Measurements from ENCODE around the gene MRGPRD. TPM values are rescaled to one million over a fixed set of nuclear protein-coding genes. Genes with fewer than 3 reads are reported as not detected.
A peak's percentile ranks its signal among the peaks of the same experiment; 100 is the strongest.

The MRGPRD gene
- total RNA-seq, 1 experiment from 2014 or later: not detected

DNA sequence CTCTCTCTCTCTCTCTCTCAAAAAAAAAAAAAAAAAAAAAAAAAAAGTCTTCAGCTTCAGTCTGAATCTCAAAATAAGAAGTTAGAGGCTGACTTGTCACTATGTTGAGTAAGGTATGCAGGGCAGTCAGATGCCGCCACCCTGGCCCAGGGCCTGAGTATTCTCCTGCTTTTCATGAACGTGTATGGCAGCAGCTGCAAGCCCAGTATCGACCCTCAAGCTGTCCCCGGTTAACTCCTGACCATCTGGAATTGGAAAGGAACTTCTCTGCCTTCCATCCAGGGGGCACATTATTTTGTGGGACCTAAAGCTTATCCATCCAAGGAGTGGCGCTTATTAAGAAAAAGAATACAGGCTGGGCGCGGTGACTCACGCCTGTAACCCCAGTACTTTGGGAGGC, 11.4 kb downstream of the MRGPRD start:
- no peak for DNase-seq (ENCODE audit: low read depth)

DNA sequence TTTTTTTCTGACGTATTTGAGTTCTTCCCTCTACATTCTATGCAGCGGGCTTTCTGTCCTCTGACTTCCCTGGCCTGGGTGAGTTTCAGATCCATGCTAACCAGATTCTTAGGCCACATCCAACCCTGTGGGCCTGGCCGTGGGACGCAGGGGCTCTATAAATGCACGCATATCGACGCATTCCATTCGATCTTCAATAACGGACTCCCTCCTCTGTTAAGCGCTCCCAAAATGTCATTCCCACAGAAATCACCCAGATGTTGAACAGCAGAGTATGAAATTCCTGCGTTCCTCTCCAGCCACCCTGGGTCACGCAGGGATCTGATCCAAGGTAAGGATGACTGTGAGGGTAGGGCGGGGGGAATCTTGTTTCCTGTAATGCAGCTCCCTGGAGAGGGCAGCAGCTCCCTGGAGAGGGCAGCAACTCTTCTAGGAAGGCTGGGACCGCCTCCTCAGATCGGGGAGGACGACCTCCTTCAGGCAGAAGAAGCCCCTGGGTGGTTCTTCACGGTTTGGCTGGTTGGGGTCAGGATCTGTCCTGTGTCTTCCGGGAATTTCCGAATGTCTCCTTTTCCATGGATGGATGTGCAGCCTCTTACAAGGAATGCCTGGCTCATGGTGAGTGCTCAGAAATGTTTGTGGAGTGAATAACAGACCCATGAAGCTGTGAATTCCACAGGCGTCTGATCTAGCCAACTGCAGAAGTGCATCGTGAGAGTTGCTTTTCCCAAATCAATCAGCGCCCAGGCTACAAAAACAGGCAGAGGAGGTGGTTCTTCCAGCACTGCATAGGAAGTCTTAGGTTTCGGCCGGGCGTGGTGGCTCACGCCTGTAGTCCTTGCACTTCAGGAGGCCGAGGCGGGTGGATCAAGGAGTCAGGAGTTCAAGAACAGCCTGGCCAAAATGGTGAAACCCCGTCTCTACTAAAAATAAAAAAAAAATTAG, 12.2 kb downstream of the MRGPRD start:
- no peak for DNase-seq (ENCODE audit: low read depth)

DNA sequence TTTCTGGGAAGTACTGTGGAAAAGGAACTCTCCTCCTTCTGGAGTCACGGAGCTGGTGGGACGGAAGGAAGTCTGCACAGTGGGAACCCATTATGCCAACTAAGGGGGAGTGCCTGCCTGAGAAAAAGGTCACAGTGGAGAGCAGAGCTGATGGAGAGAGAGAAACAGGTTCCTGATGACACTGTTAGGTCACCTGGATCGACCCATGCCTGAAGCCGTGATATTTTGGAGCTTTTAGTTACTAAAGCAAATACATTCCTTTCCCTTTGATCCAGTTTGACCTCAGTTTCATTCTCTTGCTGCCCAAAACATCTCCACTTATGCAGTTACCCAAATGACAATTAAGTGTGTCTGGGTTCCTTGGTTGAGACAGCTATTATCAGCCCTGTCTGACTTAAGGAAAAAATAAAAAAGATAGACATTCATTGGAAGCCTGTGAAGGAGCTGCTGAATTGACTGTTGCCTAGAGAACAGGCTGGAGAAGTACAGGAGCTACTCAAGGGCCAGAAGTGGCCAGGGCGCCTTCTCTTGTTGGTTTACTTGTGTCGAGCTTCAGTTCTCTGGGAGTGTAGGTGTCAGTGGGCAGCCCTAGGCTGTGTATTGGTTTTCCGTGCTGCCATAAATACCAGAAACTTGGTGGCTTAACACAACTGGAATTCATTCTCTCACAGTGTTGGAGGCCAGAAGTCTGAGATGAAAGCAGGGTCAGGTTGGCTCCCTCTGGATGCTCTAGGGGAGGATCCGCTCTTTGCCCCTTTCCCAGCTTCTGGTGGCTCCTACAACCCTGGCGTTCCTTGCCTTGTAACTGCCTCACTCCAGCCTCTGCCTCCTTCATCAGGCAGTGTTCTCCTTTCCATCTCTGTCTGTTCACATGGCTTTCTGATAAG, 13.6 kb downstream of the MRGPRD start:
- no peak for DNase-seq (ENCODE audit: low read depth)

DNA sequence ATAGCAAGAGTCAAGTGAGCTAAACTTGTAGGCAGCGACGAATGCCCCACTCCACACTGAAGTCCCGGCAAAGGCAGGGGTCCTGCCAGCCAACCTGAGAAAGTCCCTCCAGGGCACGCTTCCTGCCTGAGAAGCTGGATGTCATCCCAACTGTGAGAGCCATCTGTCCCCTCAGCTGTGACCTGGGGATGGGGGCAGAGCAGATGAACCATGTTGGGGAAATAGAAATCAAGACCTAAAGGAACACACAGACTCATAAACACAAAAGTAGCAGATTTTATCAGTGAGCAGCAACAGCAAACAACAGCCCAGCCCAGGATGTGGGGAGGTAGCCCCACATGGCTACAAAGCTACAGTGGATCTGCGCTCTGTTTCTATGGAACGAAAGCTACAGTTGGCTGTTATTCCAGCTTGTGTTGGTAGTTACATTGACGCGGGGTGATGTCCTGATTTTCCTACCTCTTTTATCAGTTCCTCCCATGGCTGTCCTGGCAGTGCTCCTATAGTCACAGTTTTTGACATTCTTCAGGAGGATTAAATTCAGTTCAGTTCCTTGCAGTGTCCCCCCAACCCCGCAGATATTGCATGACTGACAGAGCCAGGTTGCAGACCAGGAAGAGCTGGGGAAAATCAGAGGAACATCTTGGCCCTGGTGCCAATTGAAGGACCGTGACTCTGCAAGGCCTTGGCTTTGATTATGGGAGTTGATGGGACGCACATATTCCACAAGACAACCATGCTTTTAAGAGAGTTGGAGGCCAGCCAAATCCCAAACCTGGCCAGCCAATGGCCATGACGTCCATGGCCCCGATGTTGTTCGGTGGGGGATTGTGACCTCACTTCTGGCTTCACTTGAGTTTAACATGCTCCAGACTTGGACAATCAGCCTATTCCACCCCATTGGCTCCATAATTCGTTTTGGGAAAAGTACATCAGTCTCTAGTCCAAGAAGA, 14.6 kb downstream of the MRGPRD start:
- no peak for DNase-seq (ENCODE audit: low read depth)

DNA sequence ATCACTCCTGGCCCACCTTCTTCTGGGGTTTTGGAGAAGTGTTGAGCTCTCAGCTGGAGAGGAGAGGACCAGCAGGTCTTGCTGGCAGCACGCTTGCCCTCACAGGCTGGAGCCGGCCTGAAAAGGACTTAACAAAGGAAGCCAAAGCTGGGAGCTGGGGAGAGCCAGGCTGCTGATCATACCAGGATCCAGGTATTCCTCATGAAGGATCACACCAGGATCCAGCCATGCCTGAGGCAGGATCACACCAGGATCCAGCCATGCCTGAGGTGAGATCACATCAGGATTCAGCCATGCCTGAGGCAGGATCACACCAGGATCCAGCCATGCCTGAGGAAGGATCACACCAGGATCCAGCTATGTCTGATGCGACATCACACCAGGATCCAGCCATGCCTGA, 17.0 kb downstream of the MRGPRD start:
- no peak for DNase-seq (ENCODE audit: low read depth)

DNA sequence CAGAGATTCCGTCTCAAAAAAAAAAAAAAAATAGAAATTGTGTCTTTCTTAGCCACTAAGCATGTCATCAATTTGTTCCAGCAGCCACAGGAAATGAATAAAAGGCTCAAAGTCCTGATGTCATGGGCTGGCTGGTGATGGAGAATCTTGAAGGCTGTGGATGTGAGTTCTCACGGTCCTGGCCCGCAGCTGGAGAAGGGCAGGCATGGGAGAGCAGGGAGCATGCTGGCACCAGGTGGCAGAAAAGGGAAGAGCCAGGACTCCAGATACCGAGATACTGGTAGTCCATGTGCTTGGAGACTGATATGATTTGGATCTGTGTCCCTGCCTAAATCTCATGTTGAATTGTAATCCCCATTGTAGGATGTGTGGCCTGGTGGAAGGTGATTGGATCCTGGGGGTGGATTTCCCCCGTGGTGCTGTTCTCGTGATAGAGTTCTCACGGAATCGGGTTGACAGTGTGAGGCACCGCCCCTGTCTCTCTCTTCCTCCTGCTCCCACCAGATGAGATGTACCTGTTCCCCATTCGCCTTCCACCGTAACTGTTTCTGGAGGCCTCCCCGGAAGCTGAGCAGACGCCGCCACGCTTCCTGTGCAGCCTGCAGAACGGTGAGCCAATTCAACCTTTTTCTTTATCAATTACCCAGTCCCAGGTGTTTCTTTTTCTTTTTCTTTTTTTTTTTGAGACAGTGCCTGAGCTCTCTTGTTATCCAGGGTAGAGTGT, 18.1 kb downstream of the MRGPRD start:
- DNase-seq (ENCODE audit: low read depth): peak; percentile 23

DNA sequence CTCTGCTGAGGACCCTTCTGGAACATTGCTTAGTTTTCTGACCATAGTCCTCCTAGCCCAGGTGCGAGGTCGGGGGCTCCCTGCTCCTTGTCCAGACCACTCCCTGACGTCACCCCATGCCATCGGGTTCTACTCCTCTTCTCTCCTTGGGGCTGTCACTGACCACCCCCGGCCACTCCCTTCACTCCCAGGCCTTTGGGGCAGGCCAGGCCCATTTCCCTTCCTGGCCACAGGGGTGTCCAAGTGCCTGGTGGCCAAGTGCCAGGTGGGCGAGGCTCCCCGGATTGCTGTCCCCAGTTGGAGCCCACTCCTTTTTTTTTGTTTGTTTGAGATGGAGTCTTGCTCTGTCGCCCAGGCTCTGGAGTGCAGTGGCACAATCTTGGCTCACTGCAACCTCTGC, 19.5 kb downstream of the MRGPRD start:
- DNase-seq (ENCODE audit: low read depth): no peak

DNA sequence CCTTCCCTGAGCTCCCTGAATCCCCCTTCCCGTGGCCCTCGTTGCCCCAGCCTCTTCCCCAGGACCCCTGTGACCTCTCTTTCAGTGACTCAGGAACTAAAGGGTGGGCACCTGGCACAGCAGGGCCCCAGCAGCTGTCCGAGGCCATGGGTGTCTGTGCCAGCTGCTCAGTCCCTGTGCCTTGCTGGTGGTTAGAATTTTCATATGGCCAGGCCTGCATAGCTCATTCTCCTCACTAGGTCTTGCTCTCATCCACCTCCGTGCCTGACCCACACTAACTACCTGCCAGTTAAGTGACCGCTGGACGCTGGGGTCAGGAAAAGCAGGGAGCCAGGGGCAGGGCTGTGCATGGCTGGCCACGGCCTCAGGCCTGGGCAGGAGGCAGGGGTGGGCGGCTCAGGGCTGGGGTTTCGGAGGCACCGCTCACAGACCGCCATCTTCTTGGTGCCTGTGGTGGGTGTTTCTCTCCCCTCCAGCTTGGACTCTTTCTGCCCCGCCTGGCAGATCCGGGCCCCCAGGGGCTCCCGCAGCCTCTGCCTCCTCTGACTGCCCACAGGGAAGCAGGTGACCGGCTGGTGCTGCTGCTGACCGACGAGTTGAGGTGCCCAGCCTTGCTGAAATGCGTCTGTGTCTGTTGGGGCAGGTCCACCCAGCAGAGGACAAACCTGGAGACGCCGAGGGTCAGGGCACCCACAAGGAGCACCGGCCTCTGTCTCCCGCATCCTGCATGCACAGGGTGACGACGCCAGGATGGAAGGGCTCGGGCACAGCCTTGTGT, 20.3 kb downstream of the MRGPRD start:
- no peak for DNase-seq (ENCODE audit: low read depth)

DNA sequence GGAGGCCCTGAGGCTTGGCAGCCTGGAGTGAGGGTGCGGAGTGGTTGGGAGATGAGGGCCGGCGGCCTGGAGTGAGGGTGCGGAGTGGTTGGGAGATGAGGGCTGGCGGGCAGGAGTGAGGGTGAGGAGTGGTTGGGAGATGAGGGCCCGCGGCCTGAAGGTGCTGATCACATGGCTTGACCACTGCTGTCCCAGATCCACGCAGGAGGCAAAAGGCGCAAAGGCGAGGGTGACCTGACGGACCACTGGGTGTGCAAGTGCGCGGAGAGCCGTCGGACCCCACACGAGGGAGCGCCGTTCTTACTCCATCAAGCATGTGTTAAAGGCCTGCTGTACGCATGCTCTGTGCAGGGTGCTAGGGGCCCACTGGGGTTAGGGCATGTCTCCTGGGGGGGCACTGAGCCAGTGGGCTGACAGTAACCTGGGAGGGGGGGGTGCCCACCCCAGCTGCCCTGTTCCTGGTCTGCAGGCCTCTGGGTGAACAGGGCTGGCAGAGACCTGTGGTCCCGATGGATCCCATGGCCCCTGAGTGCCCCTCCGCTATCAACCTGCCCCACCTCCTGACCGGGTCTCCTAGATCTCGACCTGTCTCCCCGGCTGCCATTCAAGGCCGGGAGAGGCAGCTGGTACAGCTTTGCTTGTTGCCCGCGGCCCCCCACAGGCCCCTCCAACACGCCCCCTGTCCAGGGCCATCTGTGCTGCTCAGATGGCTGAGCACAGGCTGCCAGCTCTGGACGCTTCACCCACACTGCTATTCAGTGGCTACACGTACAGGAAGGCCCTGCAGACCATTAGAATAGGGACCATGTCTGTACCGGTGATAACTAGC, 21.1 kb downstream of the MRGPRD start:
- DNase-seq (ENCODE audit: low read depth): no peak

DNA sequence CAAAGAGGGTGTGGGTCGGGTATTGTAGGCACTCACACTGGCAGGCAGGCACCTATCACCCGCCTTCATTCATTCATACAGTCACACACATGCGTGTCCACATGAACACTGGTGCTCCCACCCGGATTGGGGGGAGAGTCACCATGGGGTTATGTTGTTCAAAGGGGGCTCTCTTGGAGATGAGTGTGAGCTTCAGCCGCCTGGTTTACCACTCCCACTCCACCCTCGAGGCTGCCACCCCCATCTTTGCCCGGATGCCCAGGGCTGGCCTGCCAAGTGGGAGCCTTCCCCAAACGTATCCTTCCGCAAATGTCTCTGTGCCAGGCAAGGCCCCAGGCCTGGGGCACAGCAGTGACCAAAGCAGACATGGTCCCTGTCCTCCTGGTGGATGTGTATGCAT, 22.6 kb downstream of the MRGPRD start:
- no peak for DNase-seq (ENCODE audit: low read depth)

DNA sequence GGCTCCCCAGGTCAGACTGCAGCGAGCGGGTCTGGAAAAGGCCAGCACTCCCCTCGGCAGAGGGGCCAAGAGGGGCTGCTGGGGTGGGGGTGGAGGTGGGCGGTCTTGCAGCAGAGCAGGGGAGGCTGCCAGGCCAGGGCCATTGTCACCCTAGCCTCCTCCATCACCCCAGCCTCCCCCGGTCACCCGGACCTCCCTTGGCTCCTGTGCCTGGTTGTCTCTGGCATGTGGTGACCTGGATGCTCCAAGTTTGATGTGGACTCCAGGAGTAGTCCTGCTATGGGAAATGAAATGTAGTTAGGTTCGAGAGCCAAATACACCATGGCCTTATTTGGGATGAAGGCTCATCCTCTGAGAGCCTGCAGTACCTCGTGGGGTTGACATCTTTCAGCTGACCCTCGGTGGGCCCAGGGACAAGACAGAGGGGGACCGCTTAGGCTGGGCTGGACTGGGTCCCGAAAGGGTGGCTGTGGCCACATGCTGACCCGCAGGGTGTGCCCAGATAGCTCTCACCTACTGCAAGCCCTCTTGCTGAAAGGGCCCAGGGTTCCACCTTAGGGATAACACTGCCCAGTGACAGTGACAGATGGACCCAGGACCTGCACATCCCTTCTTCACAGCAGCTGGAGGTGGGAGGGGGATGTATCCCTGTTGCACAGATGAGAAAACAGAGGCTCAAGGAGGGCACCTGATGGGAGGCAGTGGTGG, 24.1 kb downstream of the MRGPRD start:
- no peak for DNase-seq (ENCODE audit: low read depth)

DNA sequence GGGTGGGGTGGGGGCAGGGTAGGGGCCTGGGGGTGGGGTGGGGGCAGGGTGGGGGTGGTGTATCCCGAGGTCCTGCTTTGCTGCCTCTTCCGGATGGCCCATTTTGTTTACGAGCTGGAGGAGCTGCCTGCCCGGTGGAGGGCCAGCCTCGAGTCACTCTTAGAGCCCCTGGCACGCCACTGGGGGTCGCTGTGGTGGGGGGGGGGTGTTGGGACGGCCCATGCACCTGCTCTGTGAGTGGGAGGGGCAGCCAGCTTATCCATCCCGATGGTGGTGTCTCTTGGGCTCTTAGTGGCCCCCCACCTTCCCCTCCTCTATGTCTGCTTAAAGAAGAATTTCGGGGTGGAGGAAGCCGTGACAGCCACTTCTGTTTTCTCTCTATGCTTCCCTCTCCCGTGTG, 24.6 kb downstream of the MRGPRD start:
- DNase-seq (ENCODE audit: low read depth): peak; percentile 15

DNA sequence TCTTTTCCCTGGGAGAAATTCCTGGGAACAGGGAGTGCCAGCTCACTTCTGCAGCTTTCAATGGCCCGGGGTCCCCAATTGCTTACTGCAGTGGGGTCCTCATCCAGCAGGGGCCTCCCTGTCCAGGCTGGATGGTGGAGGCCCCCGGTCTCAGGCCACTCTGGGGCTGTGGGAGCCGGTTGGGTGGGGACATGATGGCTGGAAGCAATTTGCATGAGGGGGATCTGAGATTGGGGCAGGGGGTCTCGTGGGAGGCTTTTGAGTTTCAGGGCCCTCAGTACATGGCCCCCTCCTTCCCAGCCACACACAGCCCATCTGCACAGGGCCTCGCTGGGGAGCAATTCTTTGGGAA, 25.2 kb downstream of the MRGPRD start:
- no peak for DNase-seq (ENCODE audit: low read depth)

DNA sequence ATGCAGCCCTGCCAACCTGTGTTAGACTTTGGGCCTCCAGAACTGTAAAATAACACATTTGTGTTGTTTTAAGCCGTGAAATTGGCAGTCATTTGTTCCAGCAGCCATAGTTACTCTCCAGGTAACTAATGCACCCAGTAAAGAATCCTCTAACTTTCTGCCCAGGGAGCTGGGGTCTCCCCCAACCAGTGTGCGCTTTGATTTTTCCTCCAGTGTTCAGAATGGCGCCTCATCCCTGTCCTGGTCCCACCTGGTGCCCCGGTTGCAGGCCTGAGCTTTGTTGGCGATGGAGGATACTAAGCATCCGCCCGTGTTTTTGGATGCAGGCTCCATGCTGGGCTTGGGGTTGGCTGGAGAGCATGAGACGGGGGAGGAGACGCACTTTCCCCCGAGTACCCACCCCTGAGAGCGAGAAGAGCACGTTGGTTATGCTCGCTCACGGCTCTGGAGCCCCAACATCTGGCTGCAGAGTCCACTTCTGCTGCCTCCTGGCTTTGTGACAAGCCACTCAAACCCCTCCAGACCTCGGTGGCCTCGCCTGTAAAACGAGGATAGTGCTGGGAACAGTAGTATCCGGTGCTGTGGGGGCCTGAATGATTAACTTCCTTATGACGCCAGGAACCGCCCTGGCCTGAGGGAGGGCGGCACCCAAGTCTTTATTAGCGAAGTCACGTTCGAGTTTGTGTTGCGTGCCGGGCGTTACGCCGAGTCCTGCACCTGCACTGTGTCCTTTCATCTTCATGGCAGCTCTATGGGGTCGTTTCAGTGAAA, 25.8 kb downstream of the MRGPRD start:
- DNase-seq (ENCODE audit: low read depth): peak; percentile 42

DNA sequence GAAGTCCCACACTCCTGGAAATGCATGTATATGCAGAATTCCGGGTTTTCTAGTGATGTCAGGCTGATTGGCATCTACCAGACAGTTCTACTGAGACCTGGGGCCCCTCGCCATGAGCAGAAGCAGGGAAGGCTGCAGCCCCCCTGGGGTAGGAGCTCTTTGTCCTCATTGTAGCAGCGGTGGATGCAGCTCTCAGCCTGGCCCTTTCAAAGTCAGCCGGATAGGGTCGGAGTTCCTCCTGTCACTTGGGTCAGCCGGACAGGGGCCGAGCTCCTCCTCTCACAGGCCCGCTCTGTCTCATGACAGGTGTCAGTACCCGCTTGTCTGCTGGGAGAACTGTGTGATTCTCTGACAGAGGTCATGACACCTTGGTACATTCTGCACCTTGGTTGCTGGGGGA, 30.0 kb downstream of the MRGPRD start:
- no peak for DNase-seq (ENCODE audit: low read depth)

DNA sequence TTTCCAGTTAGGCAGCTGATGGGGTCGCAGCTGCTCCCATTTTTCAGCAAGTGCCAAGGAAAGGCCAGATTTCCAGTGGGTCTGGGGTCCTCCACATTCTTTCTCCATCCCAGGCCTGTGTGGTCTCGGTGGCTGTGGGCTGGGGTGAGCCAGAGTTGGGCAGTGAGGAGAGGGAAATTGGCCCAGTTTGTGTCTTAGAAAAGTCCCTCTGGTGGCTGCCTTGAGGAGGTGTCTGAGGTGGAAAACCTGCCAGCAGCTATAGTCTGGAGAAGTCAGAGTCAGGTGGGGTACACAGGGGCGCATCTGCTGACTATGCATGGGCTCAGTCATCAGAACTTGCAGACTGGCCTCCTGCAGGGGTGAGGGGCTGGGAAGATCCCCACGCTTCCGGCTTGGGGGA, 30.5 kb downstream of the MRGPRD start:
- DNase-seq (ENCODE audit: low read depth): peak; percentile 26

DNA sequence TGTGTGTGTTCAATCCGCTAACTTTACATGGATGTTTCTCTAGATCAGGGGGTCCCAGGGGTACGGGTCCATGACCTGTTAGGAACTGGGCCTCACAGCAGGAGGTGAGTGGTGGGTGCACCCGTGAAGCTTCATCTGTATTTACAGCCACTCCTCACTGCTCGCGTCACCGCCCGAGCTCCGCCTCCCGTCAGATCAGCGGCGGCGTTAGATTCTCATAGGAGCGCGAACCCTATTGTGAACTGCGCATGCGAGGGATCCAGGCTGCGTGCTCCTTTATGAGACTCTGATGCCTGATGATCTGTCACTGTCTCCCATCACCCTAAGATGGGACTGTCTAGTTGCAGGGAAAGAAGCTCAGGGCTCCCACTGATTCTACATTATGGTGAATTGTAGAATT, 31.9 kb downstream of the MRGPRD start:
- DNase-seq (ENCODE audit: low read depth): no peak

DNA sequence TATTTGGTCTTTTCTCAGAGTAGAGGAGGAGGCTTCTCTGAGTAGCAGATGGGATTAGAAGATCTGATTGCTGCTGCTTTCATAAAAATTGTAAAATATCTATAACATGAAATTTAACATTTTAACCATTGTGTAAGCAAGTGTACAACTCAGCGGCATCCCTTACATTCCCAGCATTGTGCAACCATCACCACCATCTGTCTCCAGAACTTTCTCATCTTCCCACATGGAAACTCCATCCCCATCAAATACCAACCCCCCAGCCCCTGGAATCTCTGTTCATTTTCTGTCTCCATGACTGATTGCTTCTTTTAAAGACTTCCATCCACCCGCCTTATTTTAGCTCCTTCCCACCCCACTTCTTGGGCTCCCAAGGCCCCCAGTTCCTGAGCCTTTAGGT, 32.3 kb downstream of the MRGPRD start:
- no peak for DNase-seq (ENCODE audit: low read depth)
